Endothelial cell of umbilical vein (primary cell): Measurements from ENCODE around the gene MIS12. TPM values are rescaled to one million over a fixed set of nuclear protein-coding genes. Genes with fewer than 3 reads are reported as not detected.

Experiments
- BruUV-seq: library from RNA; stranded (reverse); fragments of 400-500 nt; replicated peaks from 2 replicates; lab custom pipeline; 2021; lab: Mats Ljungman, UMichigan
- CTCF ChIA-PET: fragments of 300-600, 350-600 bp; sonication (Branson Sonifier 250); formaldehyde crosslinking; loops from one replicate; lab custom pipeline; 2021; ENCODE audit warnings: antibody characterized with exemption, inconsistent platforms; lab: Charles Lee
- POLR2A ChIA-PET: fragments of 300-600, 350-600 bp; sonication (Branson Sonifier 250); formaldehyde crosslinking; loops from one replicate; lab custom pipeline; 2021; ENCODE audit warnings: antibody characterized with exemption, inconsistent platforms; lab: Charles Lee
- DNase-seq: peaks from one replicate; pipeline ENCODE4 v3.0.0-alpha.2; 2011; ENCODE audit warnings: low read depth, low spot score
- FAIRE-seq: peaks from 2 replicates; lab custom pipeline; 2011; peaks lifted over from hg19 to GRCh38; lab: Jason Lieb, UNC
- H2AFZ ChIP-seq: 2 replicates; pipeline ENCODE4 v1.6.0; 2012; ENCODE audit warnings: low read depth, low read length, control low read depth, inconsistent platforms
- H3K27ac ChIP-seq: 2 replicates; pipeline ENCODE4 v1.5.1; 2011; ENCODE audit warnings: low read depth, mild to moderate bottlenecking, control low read depth, low read length, moderate library complexity; ENCODE audit not compliant: insufficient read depth
- H3K27me3 ChIP-seq, 2 experiments: 2 replicates each; pipeline versions ENCODE4 v1.6.0 to v1.6.1; 2011; ENCODE audit warnings: low read length in 2 of 2, mixed read lengths in 1 of 2; ENCODE audit not compliant: control insufficient read depth in 2 of 2, insufficient read depth in 2 of 2
- H3K36me3 ChIP-seq, 2 experiments: 2 replicates in 1 of 2; 3 replicates in 1 of 2; pipeline ENCODE4 v1.5.1; 2011; ENCODE audit warnings: low read length in 2 of 2, mild to moderate bottlenecking in 1 of 2, moderate library complexity in 1 of 2; ENCODE audit not compliant: control insufficient read depth in 2 of 2, insufficient read depth in 2 of 2; ENCODE audit errors: extremely low read depth in 1 of 2
- H3K4me1 ChIP-seq: 3 replicates; pipeline ENCODE4 v1.5.1; 2011; ENCODE audit warnings: mild to moderate bottlenecking, low read length; ENCODE audit not compliant: control insufficient read depth, insufficient read depth; ENCODE audit errors: extremely low read depth
- H3K4me2 ChIP-seq: 2 replicates; pipeline ENCODE4 v1.6.1; 2011; ENCODE audit warnings: low read length, control low read depth, mixed read lengths; ENCODE audit not compliant: insufficient read depth
- H3K4me3 ChIP-seq, 3 experiments: fragments of 200-600 bp in 1 of 3; sonication (generic), shearing (Covaris generic) in 1 of 3; replicated peaks in 1 of 3; 2 replicates each; pipeline ENCODE4 v1.5.1; 2011 to 2016; ENCODE audit warnings: control low read depth in 3 of 3, low read length in 3 of 3, mild to moderate bottlenecking in 2 of 3, inconsistent platforms in 1 of 3, low read depth in 1 of 3, moderate library complexity in 1 of 3; ENCODE audit not compliant: insufficient read depth in 1 of 3
- H3K79me2 ChIP-seq: 2 replicates; pipeline ENCODE4 v1.6.0; 2012; ENCODE audit warnings: low read length, inconsistent platforms; ENCODE audit not compliant: control insufficient read depth, insufficient read depth
- H3K9ac ChIP-seq: replicated peaks from 2 replicates; pipeline ENCODE3; 2011; ENCODE audit warnings: low read length, control low read depth; ENCODE audit not compliant: insufficient read depth; ENCODE audit errors: extremely low read depth
- H3K9me1 ChIP-seq: replicated peaks from 3 replicates; pipeline ENCODE4 v1.6.0; 2011; ENCODE audit warnings: mild to moderate bottlenecking, low read length; ENCODE audit not compliant: control insufficient read depth, insufficient read depth; ENCODE audit errors: extremely low read depth
- H3K9me3 ChIP-seq: replicated peaks from 2 replicates; pipeline ENCODE4 v1.5.1; 2012; ENCODE audit warnings: low read length, inconsistent platforms; ENCODE audit not compliant: control insufficient read depth, insufficient read depth
- H4K20me1 ChIP-seq: replicated peaks from 2 replicates; pipeline ENCODE3; 2011; ENCODE audit warnings: mild to moderate bottlenecking, low read length; ENCODE audit not compliant: control insufficient read depth, insufficient read depth; ENCODE audit errors: extremely low read depth
- EZH2 ChIP-seq: IDR thresholded peaks from 2 replicates; pipeline ENCODE4 v1.6.1; 2012; ENCODE audit warnings: borderline replicate concordance, low read depth, mild to moderate bottlenecking, moderate library complexity, low read length, inconsistent platforms; ENCODE audit not compliant: severe bottlenecking
- GATA2 ChIP-seq: IDR thresholded peaks from 2 replicates; pipeline ENCODE4 v1.7.0; 2011; ENCODE audit warnings: low read depth, mild to moderate bottlenecking, moderate library complexity, mixed read lengths, low read length; ENCODE audit not compliant: insufficient read length, insufficient read depth
- JUN ChIP-seq: IDR thresholded peaks from 2 replicates; pipeline ENCODE4 v1.6.1; 2011; ENCODE audit warnings: borderline replicate concordance, low read depth; ENCODE audit not compliant: insufficient read length, insufficient read depth
- POLR2AphosphoS5 ChIP-seq: IDR thresholded peaks from 2 replicates; pipeline ENCODE4 v1.6.1; 2012; ENCODE audit warnings: low read depth, mild to moderate bottlenecking, control low read depth, low read length, moderate library complexity; ENCODE audit not compliant: insufficient read depth
- dilution Hi-C: fragments of 300-500 bp; cut with MboI; formaldehyde crosslinking; loops from one replicate; pipeline ENCODE4 v1.15.0; 2019; ENCODE audit warnings: low sequenced_read_pairs; ENCODE audit not compliant: extremely low pct_ligation_motif_present
- intact Hi-C: fragments of 100-400 bp; cut with micrococcal nuclease; formaldehyde crosslinking; loops from one replicate; pipeline ENCODE4 v1.10.0; 2022
- polyA plus RNA-seq, 4 experiments: library from polyadenylated mRNA; depleted of rRNA in 3 of 4; stranded (reverse) in 3 of 4; unstranded in 1 of 4; fragments of >200 nt; gene quantifications; 2 replicates each; pipeline versions ENCODE4 v1.2.1 to v1.2.3, GENCODE V29; 2011 to 2012; ENCODE audit warnings: missing spikeins in 1 of 4
- total RNA-seq: library from RNA; stranded (reverse); gene quantifications from 2 replicates; pipeline ENCODE4 v1.2.3, GENCODE V29; 2021
- TF ChIP-seq, protein P1 (sequence below), 2 donors: IDR thresholded peaks; 1 replicate in 1 of 2; 2 replicates in 1 of 2; pipeline ENCODE4 v1.5.1; 2011; ENCODE audit warnings: low read length in 2 of 2, mild to moderate bottlenecking in 2 of 2, moderate library complexity in 2 of 2, control low read depth in 1 of 2, inconsistent platforms in 1 of 2, low read depth in 1 of 2; ENCODE audit not compliant: insufficient read depth in 1 of 2; ENCODE audit errors: extremely low read depth in 1 of 2
- TF ChIP-seq, protein P2 (sequence below): IDR thresholded peaks from 2 replicates; pipeline ENCODE4 v1.6.1; 2011; ENCODE audit not compliant: insufficient read depth, insufficient read length

Gene MIS12
- total and polyA plus RNA-seq, 2 donors (not counting 3 experiments of a cell fraction or from before 2014, with no cell fraction given) = 8.3 to 20.1 TPM

DNA sequence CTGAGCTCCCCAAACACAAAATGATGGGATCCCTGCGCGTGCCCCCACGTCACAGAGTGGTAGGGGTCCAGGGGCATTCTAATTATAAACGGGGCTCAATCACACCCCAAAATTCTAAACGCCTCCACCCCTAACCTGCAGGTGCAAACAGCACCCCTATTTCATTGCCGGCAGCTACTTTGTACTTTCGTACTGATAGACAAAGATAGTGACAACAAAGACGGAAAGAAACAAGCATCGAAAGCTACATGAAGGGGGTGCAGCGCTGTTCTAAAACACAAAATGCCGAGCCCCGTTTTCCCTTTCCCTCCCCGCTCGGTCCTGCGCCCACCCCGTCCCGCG, 13.9 kb downstream of the MIS12 start:
- Histone ChIP-seq H3K9me1 (no peaks in the 10 kb centered on the region), H3K36me3 (peaks cover 0 to 3% of the 10 kb centered on the region in 2 experiments), H3K4me1 (peaks cover 5% of the 10 kb centered on the region), H4K20me1 (no peaks in the 10 kb centered on the region), H3K4me2 (peak overlapping the region; percentile 78), H3K27ac (no peak overlapping the region), H3K27me3 (no peaks in the 10 kb centered on the region), H3K4me3 (peak overlapping the region; percentile 30 to 79 (median 56)), H3K79me2 (no peaks in the 10 kb centered on the region), H2AFZ (peak overlapping the region; percentile 55), H3K9me3 (no peaks in the 10 kb centered on the region), H3K9ac (no peak overlapping the region)
- CTCF ChIA-PET = interaction anchor here (0.7 to 2.0 kb wide), 7 partner anchors 8 to 936 kb away, joined by 3 to 7 read pairs (median 3); partner anchors contain the start of genes C1QBP, DERL2 and MIS12
- DNase-seq (no peak), FAIRE-seq (peak; percentile 47)
- TF ChIP-seq POLR2AphosphoS5 = no peak
- TF ChIP-seq GATA2 = no peak
- TF ChIP-seq, protein P1, sequence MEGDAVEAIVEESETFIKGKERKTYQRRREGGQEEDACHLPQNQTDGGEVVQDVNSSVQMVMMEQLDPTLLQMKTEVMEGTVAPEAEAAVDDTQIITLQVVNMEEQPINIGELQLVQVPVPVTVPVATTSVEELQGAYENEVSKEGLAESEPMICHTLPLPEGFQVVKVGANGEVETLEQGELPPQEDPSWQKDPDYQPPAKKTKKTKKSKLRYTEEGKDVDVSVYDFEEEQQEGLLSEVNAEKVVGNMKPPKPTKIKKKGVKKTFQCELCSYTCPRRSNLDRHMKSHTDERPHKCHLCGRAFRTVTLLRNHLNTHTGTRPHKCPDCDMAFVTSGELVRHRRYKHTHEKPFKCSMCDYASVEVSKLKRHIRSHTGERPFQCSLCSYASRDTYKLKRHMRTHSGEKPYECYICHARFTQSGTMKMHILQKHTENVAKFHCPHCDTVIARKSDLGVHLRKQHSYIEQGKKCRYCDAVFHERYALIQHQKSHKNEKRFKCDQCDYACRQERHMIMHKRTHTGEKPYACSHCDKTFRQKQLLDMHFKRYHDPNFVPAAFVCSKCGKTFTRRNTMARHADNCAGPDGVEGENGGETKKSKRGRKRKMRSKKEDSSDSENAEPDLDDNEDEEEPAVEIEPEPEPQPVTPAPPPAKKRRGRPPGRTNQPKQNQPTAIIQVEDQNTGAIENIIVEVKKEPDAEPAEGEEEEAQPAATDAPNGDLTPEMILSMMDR (IDR thresholded peaks at IDR 0.05; ENCODE audit: extremely low read depth in 1 of 2, insufficient read depth in 1 of 2, low read depth in 1 of 2, low read length in 2 of 2) = no peak
- no peak for TF ChIP-seq JUN
- peak; percentile 37 for TF ChIP-seq EZH2
- TF ChIP-seq, protein P2, sequence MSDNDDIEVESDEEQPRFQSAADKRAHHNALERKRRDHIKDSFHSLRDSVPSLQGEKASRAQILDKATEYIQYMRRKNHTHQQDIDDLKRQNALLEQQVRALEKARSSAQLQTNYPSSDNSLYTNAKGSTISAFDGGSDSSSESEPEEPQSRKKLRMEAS = no peak
- dilution Hi-C loops = no loop called here
- BruUV-seq = no TSS peak
- POLR2A ChIA-PET = interaction anchor here (0.6 kb wide), 1 partner anchor 33 kb away, joined by 9 read pairs; no protein-coding TSS in a partner anchor
- intact Hi-C loops = loop anchor here (1.0 kb wide), 1 partner anchor 26 kb away; no protein-coding TSS in a partner anchor
